RKO (cell line): ENCODE results near the gene HOXB3.
"Not testable (repeated sequence)": the region's sequence is repeated elsewhere in the genome, so short reads cannot be mapped to it uniquely, and the experiment has no call there.

ENCODE experiments used
- DNase-seq: peaks from one replicate; pipeline ENCODE4 v3.0.0-alpha.2; 2016; ENCODE audit warnings: low spot score

Gene HOXB3

GRCh38 chr17:48545022-48545375 lies 45.0 kb downstream of the HOXB3 start, which contains the start of gene HOXB2:
TSS of gene HOXB2 (minus strand) at chr17:48545109. CDS start at chr17:48544911, 198 bp downstream.
- DNase-seq, result no peak

GRCh38 chr17:48544349-48545021 lies 45.6 kb downstream of the HOXB3 start:
- DNase-seq, result peak; percentile 58

- DNase-seq, result no peak
These were observed 46.1 kb downstream of the HOXB3 start for GRCh38 chr17:48543854-48544348.

DNA sequence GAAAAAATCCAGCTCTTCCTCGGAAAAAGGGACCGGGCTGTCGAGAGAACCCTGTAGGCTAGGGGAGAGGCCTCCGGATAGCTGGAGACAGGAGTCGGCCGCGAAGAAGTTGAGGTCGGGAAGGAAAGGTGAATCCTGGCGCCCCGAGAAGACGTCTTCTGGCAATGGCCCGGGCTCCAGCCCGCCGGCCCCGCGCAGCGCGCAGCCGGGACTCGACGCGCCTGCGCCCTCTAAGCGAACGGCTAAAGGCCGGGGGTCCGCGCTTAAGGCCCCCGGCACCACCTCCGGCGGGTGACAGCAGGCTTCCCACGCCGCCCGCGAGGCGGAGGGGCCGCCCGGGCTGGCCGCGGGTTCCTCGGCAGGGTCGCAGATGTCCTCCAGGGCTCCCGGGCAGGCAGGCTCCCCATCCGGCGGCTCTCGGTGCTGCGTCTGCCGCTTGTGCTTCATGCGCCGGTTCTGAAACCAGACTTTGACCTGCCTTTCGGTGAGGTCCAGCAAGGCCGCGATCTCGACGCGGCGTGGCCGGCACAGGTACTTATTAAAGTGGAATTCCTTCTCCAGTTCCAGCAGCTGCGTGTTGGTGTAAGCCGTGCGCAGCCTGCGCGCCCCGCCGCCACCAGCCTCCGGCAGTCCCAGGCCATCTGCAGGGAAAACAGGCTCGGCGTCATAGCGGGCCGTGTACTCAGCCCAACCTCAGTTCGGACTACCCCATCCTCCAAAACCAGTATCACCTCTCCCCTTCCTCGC lies 46.8 kb downstream of the HOXB3 start:
- peak; percentile 74 for DNase-seq

DNA sequence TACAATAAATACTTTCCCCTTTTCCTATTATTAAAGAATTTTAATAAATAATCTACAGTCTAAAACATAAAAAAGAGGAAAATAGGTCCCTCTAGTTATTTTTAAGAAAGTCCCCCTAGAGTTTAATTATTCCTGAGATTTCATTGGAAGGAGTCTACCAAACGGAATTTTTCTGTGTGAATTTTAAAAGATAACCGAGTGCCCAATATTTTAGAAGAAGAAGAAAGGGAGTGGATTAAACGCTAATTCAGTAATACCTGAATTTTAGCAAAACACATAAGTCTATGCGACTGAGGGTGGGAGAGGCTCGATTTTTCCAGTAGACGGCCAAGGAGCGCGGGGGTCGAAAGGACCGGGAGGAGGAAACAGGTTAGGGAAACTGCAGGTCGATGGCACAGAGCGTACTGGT lies 47.3 kb downstream of the HOXB3 start:
- DNase-seq, result no peak

- DNase-seq, result peak; percentile 63
These were observed 47.9 kb downstream of the HOXB3 start for GRCh38 chr17:48542114-48542656.

DNA sequence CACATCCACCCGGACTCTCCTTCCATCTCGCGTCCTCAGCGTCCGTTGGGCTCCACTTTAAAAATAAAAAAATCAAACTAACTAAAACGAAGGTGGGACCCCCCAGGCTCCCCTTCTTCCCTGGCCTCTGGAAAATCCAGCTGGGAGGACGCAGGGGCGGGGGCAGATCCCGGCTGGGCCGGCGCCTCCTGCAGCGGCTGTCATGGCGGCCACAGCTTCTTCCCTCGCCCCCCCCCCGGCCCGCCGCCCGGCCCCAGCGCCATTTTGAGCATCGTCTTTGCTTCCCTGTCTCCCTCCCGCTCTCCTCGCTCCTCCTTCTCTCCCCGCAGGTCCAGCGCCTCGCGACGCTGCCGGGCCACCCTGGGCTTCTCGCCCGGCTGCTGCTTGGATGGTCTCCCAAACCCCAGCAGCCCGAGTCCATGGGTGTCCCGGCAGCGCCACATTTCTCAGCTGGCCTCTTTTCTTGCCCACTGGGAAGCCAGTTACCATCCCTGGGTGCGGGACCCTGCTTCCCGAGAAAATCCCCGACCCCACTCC lies 48.4 kb downstream of the HOXB3 start:
- peak; percentile 68 for DNase-seq

DNA sequence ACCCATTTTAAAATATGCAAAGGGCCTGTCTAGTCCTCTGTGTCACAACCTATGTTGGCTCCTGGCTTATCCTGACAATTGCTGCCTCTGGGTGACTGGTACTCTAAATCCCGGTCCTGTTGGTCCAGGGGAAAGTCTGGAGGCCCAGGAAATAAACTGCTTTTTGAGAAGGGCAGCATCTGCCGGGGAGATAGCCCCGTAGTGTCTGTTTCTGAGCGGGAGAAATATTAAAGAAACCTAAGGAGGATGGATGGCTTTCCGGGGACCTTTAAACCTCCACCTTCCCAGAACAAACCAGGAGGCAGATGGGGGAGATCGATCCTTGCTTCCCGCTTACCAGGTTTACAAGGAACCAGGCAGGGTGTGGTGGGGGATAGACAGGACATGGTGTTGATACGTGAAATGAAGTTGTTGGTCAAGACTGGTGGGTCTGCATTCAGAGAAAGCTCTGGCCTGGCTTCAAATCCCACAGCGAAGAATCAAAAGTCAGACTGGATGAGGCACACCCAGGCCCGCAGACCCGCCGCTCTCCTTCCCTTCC lies 48.9 kb downstream of the HOXB3 start:
- peak; percentile 40 for DNase-seq

DNA sequence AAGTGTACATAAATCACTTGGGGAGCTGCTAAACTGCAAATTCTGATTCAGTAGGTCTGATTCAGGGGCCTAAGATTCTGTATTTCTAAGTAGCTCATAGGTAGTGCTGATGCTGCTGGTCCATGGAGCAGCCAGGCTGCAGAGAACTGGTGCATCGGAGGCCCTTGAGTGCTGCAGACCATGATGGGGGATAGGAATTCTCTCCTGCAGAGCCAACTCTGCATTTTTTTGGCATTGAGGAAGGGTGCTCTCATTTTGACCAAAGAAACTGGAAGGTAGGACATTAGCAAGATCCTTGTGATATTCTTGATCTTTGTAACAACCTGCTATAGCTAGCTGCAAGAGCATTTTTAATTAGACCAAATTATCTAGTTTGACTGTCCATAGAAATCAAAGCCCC lies 49.8 kb downstream of the HOXB3 start:
- DNase-seq, result no peak

- peak; percentile 88 for DNase-seq
These were observed 50.9 kb downstream of the HOXB3 start for GRCh38 chr17:48539177-48539576.

DNA sequence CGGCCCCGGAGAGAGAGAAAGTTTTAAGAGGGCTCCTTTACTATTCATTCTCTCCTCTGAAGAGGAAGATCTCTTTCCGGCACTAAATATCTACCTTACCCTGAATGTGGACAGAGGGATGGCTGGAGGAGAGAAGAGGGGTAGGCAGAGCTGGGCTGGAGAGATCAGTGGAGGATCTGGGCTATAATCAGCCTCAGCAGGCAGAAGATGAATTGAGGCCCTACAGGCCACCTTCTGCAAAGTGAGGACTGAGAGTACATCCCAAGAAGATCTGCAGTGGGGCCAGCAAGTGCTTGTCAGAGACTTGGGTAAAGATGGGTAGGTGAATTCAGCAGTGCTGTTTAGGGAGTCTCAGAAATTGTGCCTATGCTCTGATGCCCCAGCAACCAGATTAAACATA lies 52.7 kb downstream of the HOXB3 start:
- no peak for DNase-seq

DNA sequence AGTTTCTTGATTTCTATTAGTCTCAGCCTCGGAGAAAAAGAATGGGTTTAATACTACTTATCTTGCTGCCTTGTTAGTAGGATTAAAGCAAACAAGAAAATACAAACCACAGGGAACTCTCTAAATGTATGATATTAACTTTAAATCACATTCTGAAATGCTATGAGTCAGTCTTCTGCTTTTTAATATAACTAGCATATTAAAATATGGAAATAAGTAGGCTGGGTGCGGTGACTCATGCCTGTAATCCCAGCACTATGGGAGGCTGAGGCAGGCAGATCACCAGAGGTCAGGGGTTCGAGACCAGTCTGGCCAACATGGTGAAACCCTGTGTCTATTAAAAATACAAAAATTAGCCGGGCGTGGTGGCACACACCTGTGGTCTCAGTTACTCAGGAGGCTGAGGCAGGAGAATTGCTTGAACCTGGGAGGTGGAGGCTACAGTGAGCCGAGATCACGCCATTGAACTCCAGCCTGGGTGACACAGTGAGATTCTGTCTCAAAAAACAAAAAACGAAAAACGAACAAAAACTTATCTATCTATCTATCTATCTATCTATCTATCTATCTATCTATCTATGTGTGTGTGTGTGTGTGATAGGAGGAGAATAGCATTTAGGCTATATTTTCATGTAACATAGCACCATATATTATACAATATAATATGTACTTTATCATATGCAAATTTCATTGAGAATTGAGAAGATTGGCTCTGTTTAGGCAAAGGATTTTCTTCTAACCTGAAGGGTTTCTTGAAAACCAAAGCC lies 54.1 kb downstream of the HOXB3 start:
- DNase-seq, result not testable (repeated sequence)

- no peak for DNase-seq
These were observed 57.8 kb downstream of the HOXB3 start for GRCh38 chr17:48532261-48532660.

DNA sequence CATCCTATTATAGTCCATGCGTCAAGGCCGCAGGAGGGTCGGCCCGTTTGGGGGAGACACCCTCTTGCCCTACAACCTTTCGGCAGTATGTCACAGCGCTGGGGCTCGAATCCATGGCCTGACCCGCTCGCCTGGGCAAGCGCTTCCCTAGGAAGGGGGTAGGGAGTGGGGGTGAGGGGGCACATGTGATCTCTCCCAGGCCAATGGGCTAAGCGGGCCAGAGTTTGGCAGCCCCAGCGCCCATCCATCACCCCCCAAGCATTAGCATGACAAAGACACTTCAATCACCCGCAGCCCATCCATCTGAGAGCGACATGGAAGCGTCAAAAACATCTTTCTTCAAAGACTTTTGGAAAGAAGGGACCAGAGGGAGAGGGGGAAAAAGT lies 59.2 kb downstream of the HOXB3 start, which contains the start of gene HOXB1:
Gene HOXB1, minus strand, starts transcription at position 125 of the 386 bp plus-strand sequence. Its CDS starts 107 bp downstream, at position 18.
- DNase-seq, result no peak

GRCh38 chr17:48530208-48530886 lies 59.7 kb downstream of the HOXB3 start:
- DNase-seq, result no peak

- DNase-seq, result no peak
These were observed 60.4 kb downstream of the HOXB3 start for GRCh38 chr17:48529683-48530009.

GRCh38 chr17:48528936-48529682 lies 60.9 kb downstream of the HOXB3 start:
- DNase-seq, result no peak

GRCh38 chr17:48528153-48528935 lies 61.7 kb downstream of the HOXB3 start:
- no peak for DNase-seq

- no peak for DNase-seq
These were observed 62.5 kb downstream of the HOXB3 start for GRCh38 chr17:48527547-48527932.
